Trophoblast cell (in vitro differentiated cells and primary cell): ENCODE data around the gene DHX29.
A peak's percentile ranks its signal among the peaks of the same experiment; 100 is the strongest.

ENCODE experiments used
- DNase-seq, 2 donors: peaks; one replicate each; pipeline ENCODE4 v3.0.0-alpha.2; 2016
- H2AFZ ChIP-seq: 2 replicates; pipeline ENCODE4 v1.6.1; 2013; ENCODE audit warnings: low read length, moderate library complexity, mild to moderate bottlenecking; ENCODE audit not compliant: insufficient read depth, poor library complexity
- H2AK5ac ChIP-seq: 2 replicates; pipeline ENCODE4 v1.6.1; 2013; ENCODE audit warnings: mild to moderate bottlenecking, low read length
- H2BK120ac ChIP-seq: 2 replicates; pipeline ENCODE4 v1.6.1; 2013; ENCODE audit warnings: low read length, mild to moderate bottlenecking, moderate library complexity; ENCODE audit not compliant: insufficient read depth, poor library complexity
- H2BK12ac ChIP-seq: 2 replicates; pipeline ENCODE4 v1.6.1; 2013; ENCODE audit warnings: mild to moderate bottlenecking, low read length, moderate library complexity
- H2BK5ac ChIP-seq: 2 replicates; pipeline ENCODE4 v1.6.1; 2013; ENCODE audit warnings: low read length, low read depth, moderate library complexity, mild to moderate bottlenecking; ENCODE audit not compliant: poor library complexity
- H3K14ac ChIP-seq: 2 replicates; pipeline ENCODE4 v1.6.1; 2013; ENCODE audit warnings: mild to moderate bottlenecking, low read length
- H3K18ac ChIP-seq: 2 replicates; pipeline ENCODE4 v1.6.1; 2013; ENCODE audit warnings: mild to moderate bottlenecking, low read length
- H3K23ac ChIP-seq: 2 replicates; pipeline ENCODE4 v1.6.1; 2013; ENCODE audit warnings: low read length
- H3K27ac ChIP-seq: 2 replicates; pipeline ENCODE4 v1.5.1; 2013; ENCODE audit warnings: low read depth, mild to moderate bottlenecking, inconsistent platforms, low read length, moderate library complexity
- H3K27me3 ChIP-seq: 2 replicates; pipeline ENCODE4 v1.6.1; 2013; ENCODE audit warnings: inconsistent platforms, mild to moderate bottlenecking, low read length, moderate library complexity; ENCODE audit not compliant: insufficient read depth
- H3K36me3 ChIP-seq, 2 experiments: 1 replicate in 1 of 2; 2 replicates in 1 of 2; pipeline ENCODE4 v1.6.1; 2013; ENCODE audit warnings: low read length in 2 of 2, mild to moderate bottlenecking in 2 of 2, moderate library complexity in 1 of 2; ENCODE audit not compliant: insufficient read depth in 2 of 2, control insufficient read depth in 1 of 2
- H3K4ac ChIP-seq: 2 replicates; pipeline ENCODE4 v1.6.1; 2013; ENCODE audit warnings: low read depth, mild to moderate bottlenecking, low read length, moderate library complexity
- H3K4me1 ChIP-seq, 2 experiments: 1 replicate in 1 of 2; 2 replicates in 1 of 2; pipeline ENCODE4 v1.6.1; 2013; ENCODE audit warnings: low read length in 2 of 2, mild to moderate bottlenecking in 2 of 2, moderate library complexity in 1 of 2; ENCODE audit not compliant: insufficient read depth in 2 of 2, control insufficient read depth in 1 of 2
- H3K4me2 ChIP-seq: 2 replicates; pipeline ENCODE4 v1.6.1; 2013; ENCODE audit warnings: inconsistent platforms, mild to moderate bottlenecking, low read length, moderate library complexity
- H3K4me3 ChIP-seq: 2 replicates; pipeline ENCODE4 v1.5.1; 2013; ENCODE audit warnings: mild to moderate bottlenecking, low read depth, low read length, inconsistent platforms
- H3K79me1 ChIP-seq: one replicate; pipeline ENCODE4 v1.6.1; 2013; ENCODE audit warnings: low read length
- H3K79me2 ChIP-seq: 2 replicates; pipeline ENCODE4 v1.6.1; 2013; ENCODE audit warnings: low read length, mild to moderate bottlenecking; ENCODE audit not compliant: control insufficient read depth, insufficient read depth, poor library complexity
- H3K9ac ChIP-seq: 2 replicates; pipeline ENCODE4 v1.6.1; 2013; ENCODE audit warnings: mild to moderate bottlenecking, low read length
- H3K9me3 ChIP-seq: 2 replicates; pipeline ENCODE4 v1.6.1; 2013; ENCODE audit warnings: low read depth, mild to moderate bottlenecking, control low read depth, inconsistent platforms, low read length; ENCODE audit not compliant: insufficient read depth
- H4K12ac ChIP-seq: 2 replicates; pipeline ENCODE4 v1.6.1; 2013; ENCODE audit warnings: low read depth, mild to moderate bottlenecking, low read length, moderate library complexity
- H4K8ac ChIP-seq: 2 replicates; pipeline ENCODE4 v1.6.1; 2013; ENCODE audit warnings: low read depth, mild to moderate bottlenecking, low read length, moderate library complexity
- H4K91ac ChIP-seq: one replicate; pipeline ENCODE4 v1.6.1; 2013; ENCODE audit warnings: low read depth, mild to moderate bottlenecking, low read length, moderate library complexity
- WGBS: extraction: QIAGEN DNeasy Blood & Tissue Kit; methylation state at CpG from one replicate; pipeline ENCODE4 v1.1.7; 2013; ENCODE audit warnings: missing lambda C conversion rate; ENCODE audit not compliant: insufficient read length, insufficient coverage; ENCODE audit errors: extremely low coverage; 5-methylcytosine and 5-hydroxymethylcytosine counted together

Gene DHX29

GRCh38 chr5:55226934-55227663 is 80.4 kb downstream of the DHX29 start, which contains the start of gene MCIDAS:
TSS of gene MCIDAS (minus strand) at chr5:55227315. CDS start at chr5:55227138, 177 bp downstream.
- Histone ChIP-seq H4K91ac (no peak within 1 kb of the TSS), H3K23ac (no peak within 1 kb of the TSS), H2BK120ac (no peak within 1 kb of the TSS), H3K4me3 (peak within 1 kb of the TSS; percentile 63), H3K27ac (no peak within 1 kb of the TSS), H3K4me1 (peaks cover 16 to 24% of the 10 kb centered on the region in 2 experiments), H3K79me2 (no peaks in the 10 kb centered on the region), H3K79me1 (no peaks in the 10 kb centered on the region), H2BK5ac (no peak within 1 kb of the TSS), H3K9me3 (peaks cover 5% of the 10 kb centered on the region), H3K14ac (no peak within 1 kb of the TSS), H4K8ac (no peak within 1 kb of the TSS), H2AK5ac (no peak within 1 kb of the TSS), H3K36me3 (no peaks in the 10 kb centered on the region), H3K9ac (no peak within 1 kb of the TSS), H3K18ac (no peak within 1 kb of the TSS), H2BK12ac (no peak within 1 kb of the TSS), H4K12ac (no peak within 1 kb of the TSS), H3K27me3 (peaks cover 87% of the 10 kb centered on the region), H3K4ac (no peak within 1 kb of the TSS), H3K4me2 (peak within 1 kb of the TSS; percentile 78), H2AFZ (peak within 1 kb of the TSS; percentile 19)
- DNase-seq, result peak in 1 of 2 donors; percentile 52
- no CpG with 5 or more reads among the region's 80 CpGs for WGBS

- no CpG with 5 or more reads among the region's 54 CpGs for WGBS
- H3K4me1 ChIP-seq, result peaks cover 12 to 19% of the 10 kb centered on the region in 2 experiments
Observed at GRCh38 chr5:55226027-55226933, 81.2 kb downstream of the DHX29 start.

DNA sequence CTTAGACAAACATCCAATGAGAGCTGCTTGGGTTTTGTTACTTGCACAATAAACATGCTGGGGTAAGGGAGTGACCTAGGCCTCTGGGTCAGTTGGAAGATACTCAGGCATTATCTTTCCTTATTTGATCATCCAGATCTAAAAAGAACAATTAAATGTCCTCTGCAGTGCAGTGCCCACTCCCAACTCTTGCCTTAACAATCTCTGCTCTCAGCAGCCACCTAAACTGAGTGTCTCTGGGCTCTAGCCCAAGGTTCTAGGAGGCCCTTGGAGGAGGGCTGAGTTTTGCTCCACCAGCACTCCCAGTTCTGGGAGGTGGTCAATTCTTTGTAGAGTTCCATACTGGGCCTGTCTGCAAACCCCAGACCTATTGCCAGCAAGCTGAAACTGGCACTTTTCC is 82.1 kb downstream of the DHX29 start:
- Histone ChIP-seq H3K4me1 (peaks cover 13 to 22% of the 10 kb centered on the region in 2 experiments), H3K14ac (no peak overlapping the region), H3K27me3 (peaks cover 86% of the 10 kb centered on the region), H2BK120ac (no peak overlapping the region), H3K79me1 (no peaks in the 10 kb centered on the region), H2BK12ac (no peak overlapping the region), H3K4ac (no peak overlapping the region), H2AK5ac (no peak overlapping the region), H2BK5ac (no peak overlapping the region), H4K8ac (no peak overlapping the region), H3K9me3 (peaks cover 8% of the 10 kb centered on the region), H3K23ac (no peak overlapping the region), H3K4me3 (no peak overlapping the region), H3K4me2 (no peak overlapping the region), H3K27ac (no peak overlapping the region), H3K36me3 (no peaks in the 10 kb centered on the region), H3K18ac (no peak overlapping the region), H2AFZ (no peak overlapping the region), H3K9ac (no peak overlapping the region), H4K91ac (no peak overlapping the region), H4K12ac (no peak overlapping the region), H3K79me2 (no peaks in the 10 kb centered on the region)
- DNase-seq, result no peak

More at GRCh38 chr5:55226027-55226933, 81.2 kb downstream of the DHX29 start:
- H2AK5ac ChIP-seq, result no peak overlapping the region
- H3K27me3 ChIP-seq, result peaks cover 86% of the 10 kb centered on the region
- H3K23ac ChIP-seq, result no peak overlapping the region
- H3K9me3 ChIP-seq, result peaks cover 8% of the 10 kb centered on the region
- peak overlapping the region; percentile 19 for H2AFZ ChIP-seq
- H3K27ac ChIP-seq, result no peak overlapping the region
- no peak overlapping the region for H3K9ac ChIP-seq
- peak overlapping the region; percentile 78 for H3K4me2 ChIP-seq
- H3K14ac ChIP-seq, result no peak overlapping the region
- H3K36me3 ChIP-seq, result no peaks in the 10 kb centered on the region
- H3K4ac ChIP-seq, result no peak overlapping the region
- no peaks in the 10 kb centered on the region for H3K79me2 ChIP-seq
- H3K18ac ChIP-seq, result no peak overlapping the region
- no peak overlapping the region for H4K91ac ChIP-seq
- H2BK120ac ChIP-seq, result no peak overlapping the region
- no peak overlapping the region for H2BK5ac ChIP-seq
- no peak overlapping the region for H2BK12ac ChIP-seq
- H3K79me1 ChIP-seq, result no peaks in the 10 kb centered on the region
- no peak overlapping the region for H4K8ac ChIP-seq
- peak in 1 of 2 donors; percentile 36 for DNase-seq
- H3K4me3 ChIP-seq, result peak overlapping the region; percentile 46
- no peak overlapping the region for H4K12ac ChIP-seq

- no peak overlapping the region for H2BK120ac ChIP-seq
- WGBS, result no CpG with 5 or more reads among the region's 7 CpGs
- H3K4me2 ChIP-seq, result peak overlapping the region; percentile 69
- H3K4ac ChIP-seq, result no peak overlapping the region
- no peak overlapping the region for H4K12ac ChIP-seq
- H2BK12ac ChIP-seq, result no peak overlapping the region
- no peaks in the 10 kb centered on the region for H3K79me2 ChIP-seq
- peaks cover 16 to 24% of the 10 kb centered on the region in 2 experiments for H3K4me1 ChIP-seq
- peaks cover 8% of the 10 kb centered on the region for H3K9me3 ChIP-seq
- H3K23ac ChIP-seq, result no peak overlapping the region
- peaks cover 83% of the 10 kb centered on the region for H3K27me3 ChIP-seq
- H3K9ac ChIP-seq, result no peak overlapping the region
- no peak overlapping the region for H2BK5ac ChIP-seq
- no peak for DNase-seq
- no peak overlapping the region for H2AK5ac ChIP-seq
- no peak overlapping the region for H2AFZ ChIP-seq
- H3K14ac ChIP-seq, result no peak overlapping the region
- H4K8ac ChIP-seq, result no peak overlapping the region
- H3K79me1 ChIP-seq, result no peaks in the 10 kb centered on the region
- H3K36me3 ChIP-seq, result no peaks in the 10 kb centered on the region
- H3K18ac ChIP-seq, result no peak overlapping the region
- H4K91ac ChIP-seq, result no peak overlapping the region
- no peak overlapping the region for H3K4me3 ChIP-seq
- H3K27ac ChIP-seq, result no peak overlapping the region
Observed at GRCh38 chr5:55223812-55224240, 83.7 kb downstream of the DHX29 start.
